Lower leg skin (tissue), 3 donors: ENCODE results near the gene ANO2.

Experiments
- CTCF ChIP-seq, 3 donors: fragments of 450-650 bp; IDR thresholded peaks; one replicate each; pipeline ENCODE4 v1.5.1; 2016; ENCODE audit warnings: antibody characterized with exemption in 3 of 3, mild to moderate bottlenecking in 3 of 3, moderate library complexity in 2 of 3
- POLR2A ChIP-seq, 2 donors: fragments of 450-650 bp; IDR thresholded peaks; one replicate each; pipeline ENCODE4 v1.6.1; 2016 to 2017; ENCODE audit warnings: antibody characterized with exemption in 2 of 2, mild to moderate bottlenecking in 1 of 2, moderate library complexity in 1 of 2

GRCh38 chr12:5965950-5966383 is 20.9 kb upstream of the ANO2 start:
- peak in 1 of 3 donors; percentile 33 for TF ChIP-seq CTCF (IDR thresholded peaks at IDR 0.05)
- no peak for TF ChIP-seq POLR2A (IDR thresholded peaks at IDR 0.05)
